AML-193 (cell line): ENCODE measurements around the gene TCAIM.
"Not testable (repeated sequence)": the region's sequence is repeated elsewhere in the genome, so short reads cannot be mapped to it uniquely, and the experiment has no call there.

Experiments used
- DNase-seq, 2 experiments: peaks; one replicate each; lab custom pipeline; 2025; lab: John Stamatoyannopoulos, UW

TCAIM gene

DNA sequence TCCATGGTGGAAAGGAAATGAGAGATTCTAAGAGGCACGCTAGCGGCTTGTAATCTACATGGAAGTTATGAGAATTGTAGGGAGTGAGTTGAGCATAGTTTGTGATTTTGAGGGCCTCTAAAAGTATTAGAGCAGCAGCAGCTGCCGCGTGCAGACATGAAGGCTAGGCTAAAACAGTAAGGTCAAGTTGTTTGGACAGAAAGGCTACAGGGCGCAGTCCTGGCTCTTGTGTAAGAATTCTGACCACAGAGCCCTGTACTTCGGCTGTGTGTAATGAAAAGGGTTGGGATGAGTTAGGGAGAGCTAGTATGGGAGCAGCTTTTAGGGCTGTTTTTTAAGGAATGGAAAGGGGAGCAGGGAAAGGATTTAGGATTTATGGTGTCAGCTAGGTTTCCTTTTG is 8.0 kb downstream of the TCAIM start:
- not testable (repeated sequence) for DNase-seq

- DNase-seq: no peak
Observed at GRCh38 chr3:44348993-44349392, 10.4 kb downstream of the TCAIM start.

DNA sequence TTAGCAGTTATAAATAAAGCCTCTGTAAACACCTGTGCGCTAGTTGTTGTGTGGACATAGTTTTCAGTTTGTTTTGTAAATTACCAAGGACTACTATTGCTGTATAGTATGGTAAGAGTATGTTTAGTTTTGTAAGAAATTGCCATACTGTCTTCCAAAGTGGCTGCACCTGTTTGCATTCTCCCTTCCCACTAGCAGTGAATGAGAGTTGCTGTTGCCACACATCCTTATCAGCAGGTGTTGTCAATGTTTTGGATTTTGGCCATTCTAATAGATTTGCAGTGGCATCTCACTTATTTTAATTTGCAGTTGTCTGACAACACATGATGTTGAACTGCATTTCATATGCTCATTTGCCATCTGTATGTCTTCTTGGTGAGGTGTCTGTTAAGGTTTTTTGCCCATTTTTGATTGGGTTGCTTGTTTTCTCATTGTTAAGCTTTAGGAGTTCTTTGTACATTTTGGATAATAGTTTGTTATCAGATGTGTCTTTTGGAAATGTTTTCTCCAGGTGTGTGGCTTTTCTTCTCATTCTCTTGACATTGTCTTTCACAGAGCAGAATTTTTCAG is 14.9 kb downstream of the TCAIM start:
- no peak for DNase-seq

- DNase-seq: peak; percentile 89
Observed at GRCh38 chr3:44355362-44356033, 16.9 kb downstream of the TCAIM start.

DNA sequence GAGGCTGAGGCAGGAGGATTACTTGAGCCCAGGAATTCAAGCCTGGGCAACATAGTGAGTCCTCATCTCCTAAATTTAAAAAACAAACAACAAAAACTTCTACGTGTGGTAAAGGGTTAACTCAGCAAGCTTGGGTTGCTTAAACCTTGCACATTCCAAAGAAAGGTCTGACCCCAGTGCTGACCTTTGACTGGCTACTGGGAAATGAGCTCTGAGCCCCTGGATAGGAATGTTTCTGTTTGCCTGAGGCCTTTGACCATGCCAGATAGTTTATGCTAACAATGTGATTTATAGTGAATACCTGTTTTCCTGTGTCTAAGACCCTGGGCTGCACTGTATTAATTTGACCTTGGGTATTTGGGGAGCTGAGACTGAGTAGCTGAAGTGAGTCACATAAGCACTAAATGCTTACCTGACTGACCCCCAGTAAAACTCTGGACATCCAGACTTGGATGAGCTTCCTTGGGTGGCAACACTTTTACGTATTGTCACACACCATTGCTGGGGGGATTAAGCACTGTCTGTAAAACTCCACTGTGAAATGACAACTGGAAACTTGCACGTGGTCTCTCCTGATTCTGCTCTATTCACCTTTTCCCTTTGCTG is 20.7 kb downstream of the TCAIM start:
- no peak for DNase-seq

DNA sequence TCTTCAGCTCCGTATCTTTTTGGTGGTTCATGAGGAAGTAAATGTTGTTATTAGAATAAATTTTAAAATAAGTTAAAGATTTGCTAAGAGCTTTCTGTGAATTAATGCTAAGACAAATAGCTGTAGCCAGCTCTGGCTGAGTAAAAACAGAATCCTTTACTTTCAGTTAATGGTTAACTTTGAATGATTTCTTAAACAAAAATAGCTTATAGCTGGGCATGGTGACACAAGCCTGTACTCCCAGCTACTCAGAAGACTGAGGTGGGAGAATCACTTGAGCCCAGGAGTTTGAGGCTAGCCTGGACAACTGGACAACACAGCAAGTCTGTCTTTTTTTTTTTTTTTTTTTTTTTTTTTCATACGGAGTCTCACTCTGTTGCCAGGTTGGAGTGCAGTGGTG is 25.0 kb downstream of the TCAIM start:
- no peak for DNase-seq

DNA sequence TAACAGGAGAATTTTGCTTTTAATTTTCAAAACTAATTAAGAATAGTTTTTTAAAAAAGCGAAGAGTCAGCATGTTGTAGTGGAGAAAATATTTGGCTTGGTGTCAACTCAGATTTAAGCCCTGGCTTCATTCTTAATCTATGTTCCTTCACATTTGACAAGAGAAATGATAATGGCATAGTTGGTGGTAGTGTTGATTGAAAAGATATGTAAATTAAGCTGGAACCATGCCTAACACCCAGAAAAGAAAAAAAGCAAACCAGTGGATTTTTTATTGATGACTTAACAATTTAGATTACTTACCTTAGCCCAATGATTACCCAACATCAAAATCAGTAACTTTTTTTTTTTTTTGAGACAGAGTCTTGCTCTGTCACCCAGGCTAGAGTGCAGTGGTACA is 27.4 kb downstream of the TCAIM start:
- DNase-seq: no peak

DNA sequence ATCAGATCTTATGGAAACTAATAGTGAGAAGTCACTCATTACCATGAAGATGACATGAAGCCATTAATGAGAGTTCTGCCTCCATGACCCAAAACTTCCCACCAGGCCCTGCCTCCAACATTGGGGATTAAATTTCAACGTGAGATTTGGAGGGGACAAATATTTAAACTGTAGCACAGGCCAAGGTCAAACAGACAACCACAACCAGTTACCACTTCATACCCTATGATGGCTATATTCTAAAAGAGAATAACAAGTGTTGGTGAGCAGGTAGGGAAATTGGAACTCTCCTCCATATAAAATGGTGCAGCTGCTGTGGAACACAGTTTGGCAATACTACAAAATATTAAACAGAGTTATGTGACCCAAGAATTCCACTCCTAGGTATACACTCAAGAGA is 36.9 kb downstream of the TCAIM start:
- no peak for DNase-seq

DNA sequence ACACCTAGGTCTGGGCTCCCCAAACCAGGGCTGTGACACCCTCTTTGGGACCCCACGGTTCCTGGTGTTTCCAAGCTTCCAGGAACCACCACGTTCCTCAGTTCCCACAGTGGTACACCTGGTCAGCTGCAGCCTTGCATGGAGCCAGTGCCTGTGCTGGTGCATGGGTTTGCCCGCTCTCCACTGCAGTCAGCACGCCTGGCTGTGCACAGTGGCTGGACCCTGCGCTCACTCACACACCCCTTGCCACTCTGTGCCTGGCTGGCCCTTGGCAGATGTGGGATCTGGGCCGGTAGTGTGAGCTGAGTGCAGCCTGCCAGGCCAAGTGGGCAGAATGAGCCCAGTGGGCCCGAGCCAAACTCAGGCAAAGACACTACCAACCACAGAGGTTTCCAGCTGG is 48.8 kb downstream of the TCAIM start:
- DNase-seq: no peak

DNA sequence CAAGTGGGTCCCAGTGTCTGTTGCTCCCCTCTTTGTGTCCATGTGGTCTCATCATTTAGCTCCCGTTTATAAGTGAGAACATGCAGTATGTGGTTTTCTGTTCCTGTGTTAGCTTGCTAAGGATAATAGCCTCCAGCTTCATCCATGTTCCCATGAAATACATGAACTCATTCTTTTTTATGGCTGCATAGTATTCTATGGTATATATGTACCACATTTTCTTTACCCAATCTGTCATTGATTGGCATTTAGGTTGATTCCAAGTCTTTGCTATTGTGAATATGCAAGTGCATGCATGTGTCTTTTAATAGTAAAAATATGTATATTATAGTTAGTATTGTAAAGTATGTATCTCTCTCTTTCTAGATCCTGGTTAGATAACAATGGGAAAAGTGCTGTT is 53.9 kb downstream of the TCAIM start:
- no peak for DNase-seq

DNA sequence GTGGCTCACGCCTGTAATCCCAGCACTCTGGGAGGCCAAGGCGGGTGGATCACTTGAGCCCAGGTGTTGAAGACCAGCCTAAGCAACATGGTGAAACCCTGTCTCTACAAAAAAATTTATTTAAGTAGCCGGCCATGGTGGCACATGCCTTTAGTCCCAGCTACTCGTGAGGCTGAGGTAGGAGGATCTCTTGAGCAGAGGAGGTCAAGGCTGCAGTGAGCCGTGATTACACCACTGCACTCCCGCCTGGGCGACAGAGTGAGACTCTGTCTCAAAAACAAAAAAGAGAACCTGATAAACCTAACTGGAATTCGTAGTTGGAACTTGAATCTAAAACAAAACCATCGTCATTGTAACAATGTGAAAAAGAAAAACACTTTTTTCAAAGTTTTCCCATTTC is 57.1 kb downstream of the TCAIM start:
- no peak for DNase-seq

DNA sequence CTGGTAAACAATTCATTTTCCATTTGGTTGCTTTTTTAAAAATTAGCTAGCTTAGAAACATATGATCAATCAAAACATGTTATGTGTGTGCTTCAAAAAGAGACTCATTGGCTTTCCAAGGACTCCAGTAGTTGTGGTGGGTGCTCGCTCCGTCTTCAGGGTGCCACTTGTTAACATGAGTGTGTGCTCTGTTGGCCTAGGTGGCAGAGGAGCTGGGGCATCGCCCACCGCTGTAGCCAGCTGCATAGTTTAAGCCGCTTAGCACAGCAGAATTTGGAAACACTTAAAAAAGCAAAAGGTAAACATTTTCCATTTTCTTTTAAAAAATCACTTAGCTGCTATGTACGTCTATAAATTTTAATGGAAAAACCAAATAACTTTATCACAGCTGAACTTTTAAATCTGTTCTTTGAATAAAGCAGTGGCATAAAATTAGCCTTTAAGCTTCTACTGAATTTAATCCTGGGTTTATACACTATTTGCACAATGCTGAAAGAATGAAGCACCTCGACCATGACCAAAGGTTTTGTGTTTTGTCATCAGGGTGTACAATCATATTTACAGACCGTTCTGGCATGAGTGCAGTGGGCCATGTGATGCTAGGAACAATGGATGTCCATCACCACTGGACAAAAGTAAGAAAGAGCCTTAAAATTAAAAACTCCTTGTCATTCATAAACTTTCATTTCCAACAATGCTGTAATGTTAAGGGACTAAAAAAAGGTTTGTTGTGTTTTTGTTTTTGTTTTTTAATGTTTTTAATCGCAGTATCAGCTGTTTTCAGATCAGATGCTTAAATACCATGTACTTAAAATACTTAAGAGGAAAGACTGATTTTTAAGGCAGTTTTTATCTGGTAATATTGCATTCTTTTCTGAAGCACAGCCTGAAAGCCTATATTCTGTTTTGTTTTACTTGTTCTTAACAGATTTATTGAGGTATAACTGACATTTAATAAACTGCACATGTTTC is 57.9 kb downstream of the TCAIM start:
- DNase-seq: no peak

DNA sequence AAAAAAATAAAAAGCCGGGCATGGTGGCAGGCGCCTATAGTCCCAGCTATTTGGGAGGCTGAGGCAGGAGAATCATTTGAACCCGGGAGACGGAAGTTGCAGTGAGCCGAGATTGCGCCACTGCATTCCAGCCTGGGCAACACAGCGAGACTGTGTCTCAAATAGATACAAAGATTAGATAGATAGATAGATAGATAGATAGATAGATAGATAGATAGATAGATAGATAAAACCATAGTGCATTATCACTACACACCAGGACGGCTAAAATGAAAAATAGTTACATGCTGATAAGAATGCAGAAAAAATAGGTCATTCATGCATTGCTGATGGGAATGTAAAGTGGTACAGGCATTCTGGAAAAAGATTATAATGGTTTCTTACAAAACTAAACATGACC is 59.7 kb downstream of the TCAIM start:
- not testable (repeated sequence) for DNase-seq

- DNase-seq: no peak
Observed at GRCh38 chr3:44398853-44399252, 60.3 kb downstream of the TCAIM start.

GRCh38 chr3:44400771-44401170 is 62.2 kb downstream of the TCAIM start:
- no peak for DNase-seq

DNA sequence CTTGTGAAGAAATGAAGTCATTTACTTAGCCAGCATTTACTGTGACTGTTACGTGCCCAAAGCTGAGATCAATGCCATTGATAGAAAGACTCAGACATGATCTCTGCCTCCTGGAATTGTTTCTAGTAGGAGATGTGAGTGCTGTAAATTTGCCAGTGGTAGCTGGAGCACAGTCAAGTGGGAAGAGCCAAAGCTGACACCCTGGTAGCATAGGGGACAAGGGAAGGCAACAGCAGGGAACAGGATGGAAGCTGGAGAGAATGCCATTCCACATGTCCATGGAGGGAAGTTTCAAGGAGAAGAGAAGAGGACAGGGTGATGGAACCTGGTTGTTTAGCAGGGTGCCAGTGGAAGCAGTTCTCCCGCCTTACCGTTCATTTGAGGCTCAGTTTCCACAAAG is 64.0 kb downstream of the TCAIM start:
- no peak for DNase-seq

- DNase-seq: no peak
Observed at GRCh38 chr3:44409640-44410410, 71.3 kb downstream of the TCAIM start.

- DNase-seq: no peak
Observed at GRCh38 chr3:44411031-44411645, 72.6 kb downstream of the TCAIM start.

GRCh38 chr3:44412365-44412764 is 73.8 kb downstream of the TCAIM start:
- DNase-seq: no peak

GRCh38 chr3:44414517-44415090 is 76.0 kb downstream of the TCAIM start:
- no peak for DNase-seq

DNA sequence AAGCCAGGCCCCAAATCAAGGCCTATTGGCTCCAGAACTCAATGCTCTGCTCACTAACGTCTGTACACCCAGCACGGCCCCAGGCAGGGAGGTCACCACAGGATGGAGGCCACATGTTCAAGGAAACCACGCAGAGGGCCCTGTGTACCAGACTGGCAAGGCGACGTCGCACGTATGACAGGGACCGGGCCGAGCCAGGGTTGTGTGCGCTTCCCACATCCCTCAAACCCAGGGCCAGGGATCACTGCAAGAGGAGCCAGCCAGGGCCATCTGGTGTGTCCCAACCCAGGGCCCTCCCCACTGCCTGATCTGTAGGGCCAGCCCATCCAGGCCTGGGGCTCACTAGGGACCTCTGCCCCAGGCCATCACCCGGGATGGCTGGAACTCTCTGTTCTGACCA is 76.9 kb downstream of the TCAIM start:
- DNase-seq: no peak
